B cell (primary cell): ENCODE measurements around the gene CCR2.

Experiments used
- EZH2 ChIP-seq: IDR thresholded peaks from 2 replicates; pipeline ENCODE4 v1.6.1; 2012; ENCODE audit warnings: borderline replicate concordance, low read depth, mild to moderate bottlenecking, moderate library complexity, low read length; ENCODE audit not compliant: insufficient read depth, poor library complexity, severe bottlenecking
- TF ChIP-seq, protein P1 (sequence below): fragments of 200-600 bp; IDR thresholded peaks from one replicate; pipeline ENCODE4 v1.8.0; 2022; ENCODE audit warnings: antibody characterized with exemption, mild to moderate bottlenecking

GRCh38 chr3:46369151-46369550 is 15.2 kb downstream of the CCR2 start:
- TF ChIP-seq, protein P1, sequence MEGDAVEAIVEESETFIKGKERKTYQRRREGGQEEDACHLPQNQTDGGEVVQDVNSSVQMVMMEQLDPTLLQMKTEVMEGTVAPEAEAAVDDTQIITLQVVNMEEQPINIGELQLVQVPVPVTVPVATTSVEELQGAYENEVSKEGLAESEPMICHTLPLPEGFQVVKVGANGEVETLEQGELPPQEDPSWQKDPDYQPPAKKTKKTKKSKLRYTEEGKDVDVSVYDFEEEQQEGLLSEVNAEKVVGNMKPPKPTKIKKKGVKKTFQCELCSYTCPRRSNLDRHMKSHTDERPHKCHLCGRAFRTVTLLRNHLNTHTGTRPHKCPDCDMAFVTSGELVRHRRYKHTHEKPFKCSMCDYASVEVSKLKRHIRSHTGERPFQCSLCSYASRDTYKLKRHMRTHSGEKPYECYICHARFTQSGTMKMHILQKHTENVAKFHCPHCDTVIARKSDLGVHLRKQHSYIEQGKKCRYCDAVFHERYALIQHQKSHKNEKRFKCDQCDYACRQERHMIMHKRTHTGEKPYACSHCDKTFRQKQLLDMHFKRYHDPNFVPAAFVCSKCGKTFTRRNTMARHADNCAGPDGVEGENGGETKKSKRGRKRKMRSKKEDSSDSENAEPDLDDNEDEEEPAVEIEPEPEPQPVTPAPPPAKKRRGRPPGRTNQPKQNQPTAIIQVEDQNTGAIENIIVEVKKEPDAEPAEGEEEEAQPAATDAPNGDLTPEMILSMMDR, result no peak
- TF ChIP-seq EZH2, result no peak
